Activated CD8-positive, alpha-beta memory T cell treated with anti-CD3 and anti-CD28 coated beads for 24 hours (primary cell): ENCODE data around the gene INSR.

Experiments
- DNase-seq: peaks from one replicate; pipeline ENCODE4 v3.0.0-alpha.2; 2020

INSR gene

DNA sequence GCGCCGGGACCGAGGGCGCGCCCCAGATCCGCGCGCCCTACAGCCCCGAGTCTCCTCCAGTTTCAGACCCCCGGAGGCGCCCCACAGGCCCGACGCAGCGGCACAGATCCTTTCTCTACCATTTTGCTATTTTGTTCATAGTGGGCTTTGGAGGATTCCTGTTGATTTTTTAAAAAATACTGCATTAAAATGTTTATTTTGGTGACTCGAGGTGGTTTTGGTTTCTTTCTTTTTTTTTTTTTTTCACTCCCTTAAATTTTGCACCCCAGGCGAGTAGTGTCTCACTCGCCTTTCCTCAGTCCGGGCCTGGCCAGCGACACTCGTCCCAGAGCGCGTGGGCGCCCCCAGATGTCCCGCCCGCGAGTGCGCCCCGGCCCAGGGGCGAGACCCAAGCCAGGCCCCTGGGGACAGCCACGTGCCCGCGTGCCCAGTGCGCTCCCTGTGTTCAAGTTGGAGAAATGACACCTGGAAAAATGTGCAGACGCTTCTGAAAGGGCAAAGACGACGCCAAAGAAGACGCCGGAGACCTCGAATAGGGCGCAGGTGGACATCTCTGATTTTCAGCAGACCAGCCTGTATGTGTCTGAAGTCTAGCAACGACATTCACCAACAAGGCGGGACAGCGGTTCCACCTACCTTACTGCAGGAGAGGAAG, 471 bp upstream of the INSR start:
- DNase-seq = peak; percentile 60

- peak; percentile 64 for DNase-seq
Observed at GRCh38 chr19:7292950-7293761, 1.1 kb downstream of the INSR start.

- no peak for DNase-seq
Observed at GRCh38 chr19:7292352-7292949, 1.8 kb downstream of the INSR start.

DNA sequence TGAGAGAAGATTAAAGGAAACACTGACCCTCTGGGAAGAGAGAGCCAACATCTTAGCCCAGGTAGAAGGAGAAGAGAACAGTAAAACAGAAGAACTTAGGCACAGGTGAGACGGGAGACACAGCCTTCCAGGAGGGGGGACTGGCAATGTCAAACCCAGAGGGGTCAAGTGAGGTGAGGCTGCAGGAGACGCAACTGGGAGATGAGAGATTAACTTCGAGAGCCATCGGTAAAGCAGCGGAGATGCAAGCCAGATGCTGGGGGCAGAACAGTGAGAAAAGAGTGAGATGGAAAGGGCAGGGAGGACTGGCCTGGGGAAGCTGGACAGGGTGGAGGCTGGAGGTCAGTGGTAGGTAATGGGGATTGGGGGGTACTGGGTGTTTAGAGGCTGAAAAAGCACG, 5.2 kb downstream of the INSR start:
- no peak for DNase-seq

- DNase-seq = no peak
Observed at GRCh38 chr19:7288131-7288530, 6.1 kb downstream of the INSR start.

- no peak for DNase-seq
Observed at GRCh38 chr19:7287722-7288121, 6.5 kb downstream of the INSR start.

DNA sequence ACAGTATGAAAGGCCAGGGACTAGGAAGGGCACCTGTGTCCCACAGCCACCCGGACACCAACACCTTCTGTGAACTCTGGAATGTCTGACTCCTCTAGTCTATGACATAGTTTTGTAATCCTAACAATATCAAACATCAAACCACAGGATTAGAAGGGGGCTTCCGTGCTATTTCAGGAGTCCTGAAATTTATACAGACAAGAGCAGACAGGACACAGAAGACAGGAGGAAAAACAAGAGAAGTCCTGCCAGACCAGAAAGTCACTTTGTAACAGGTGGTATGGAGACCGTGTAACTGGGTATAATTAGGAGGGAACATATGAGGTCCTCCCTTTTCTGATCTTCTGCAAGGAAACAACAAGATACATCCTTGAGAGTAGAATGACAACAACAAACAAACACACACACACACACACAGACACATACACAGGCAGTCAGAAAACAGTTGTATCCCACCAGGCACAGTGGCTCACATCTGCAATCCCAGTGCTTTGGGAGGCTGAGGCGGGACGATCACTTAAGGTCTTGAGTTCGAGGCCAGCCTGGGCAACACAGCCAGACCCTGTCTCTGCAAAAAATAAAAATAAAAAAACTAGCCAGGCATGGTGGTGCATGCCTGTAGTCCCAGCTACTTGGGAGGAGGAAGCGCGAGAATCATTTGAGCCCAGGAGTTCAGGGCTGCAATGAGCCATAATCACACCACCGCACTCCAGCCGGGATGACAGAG, 13.1 kb downstream of the INSR start:
- DNase-seq = no peak

- DNase-seq = no peak
Observed at GRCh38 chr19:7272856-7273578, 21.2 kb downstream of the INSR start.

DNA sequence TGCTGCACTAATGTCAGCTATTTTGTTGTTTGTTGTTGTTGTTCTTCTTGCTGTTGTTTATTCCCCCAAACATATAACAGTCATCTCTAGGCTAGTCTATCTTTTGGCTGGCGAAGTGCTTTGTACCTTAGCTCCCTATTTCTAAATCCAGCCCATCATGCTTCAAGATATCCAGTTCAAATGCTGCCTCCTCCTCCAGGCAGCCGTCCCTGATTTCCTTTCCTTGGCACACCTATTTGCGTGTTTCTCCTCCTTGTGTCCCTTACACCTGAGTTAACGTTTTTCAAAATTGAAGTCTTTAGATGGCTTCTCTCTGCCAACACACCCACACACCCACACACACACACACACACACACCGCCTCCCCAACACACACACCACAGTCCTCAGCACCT, 25.5 kb downstream of the INSR start:
- no peak for DNase-seq

GRCh38 chr19:7267792-7268704, 26.2 kb downstream of the INSR start:
- DNase-seq = no peak

DNA sequence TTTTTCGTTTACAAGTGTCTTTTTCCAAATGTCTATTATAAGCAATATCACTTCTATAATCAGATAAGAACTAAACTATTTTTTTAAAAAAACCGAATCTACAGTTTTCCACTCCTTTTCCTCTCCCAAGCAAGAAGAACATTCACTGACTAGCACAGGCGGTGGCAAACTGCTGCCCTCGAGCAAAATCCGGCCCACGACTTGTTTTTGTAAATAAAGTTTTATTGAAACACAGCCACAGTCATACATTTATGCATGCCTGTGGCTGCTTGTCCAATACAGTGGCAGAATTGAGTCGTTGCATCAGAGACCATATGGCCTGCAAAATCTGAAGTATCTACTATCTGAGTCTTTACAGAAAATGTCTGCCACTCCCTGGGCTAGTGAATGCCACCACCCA, 27.4 kb downstream of the INSR start:
- DNase-seq = no peak

DNA sequence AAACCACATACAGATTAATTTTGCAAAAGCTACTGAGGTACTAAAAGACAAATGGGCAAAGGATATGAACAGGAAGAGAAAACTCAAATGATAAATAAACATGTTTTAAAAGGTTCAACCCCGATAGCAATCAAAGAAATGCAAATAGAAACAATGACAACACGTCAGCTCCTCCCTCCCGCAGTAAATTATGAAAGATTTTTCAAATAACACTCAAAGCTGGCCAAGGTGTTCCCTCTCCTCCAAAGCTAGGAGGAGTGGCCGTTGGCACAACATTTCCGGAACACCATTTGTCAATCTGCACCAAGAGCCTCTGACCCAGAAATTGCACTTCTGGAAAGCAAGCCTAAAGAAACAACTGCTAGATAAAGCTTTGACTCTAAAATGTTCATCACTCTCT, 28.3 kb downstream of the INSR start:
- no peak for DNase-seq

DNA sequence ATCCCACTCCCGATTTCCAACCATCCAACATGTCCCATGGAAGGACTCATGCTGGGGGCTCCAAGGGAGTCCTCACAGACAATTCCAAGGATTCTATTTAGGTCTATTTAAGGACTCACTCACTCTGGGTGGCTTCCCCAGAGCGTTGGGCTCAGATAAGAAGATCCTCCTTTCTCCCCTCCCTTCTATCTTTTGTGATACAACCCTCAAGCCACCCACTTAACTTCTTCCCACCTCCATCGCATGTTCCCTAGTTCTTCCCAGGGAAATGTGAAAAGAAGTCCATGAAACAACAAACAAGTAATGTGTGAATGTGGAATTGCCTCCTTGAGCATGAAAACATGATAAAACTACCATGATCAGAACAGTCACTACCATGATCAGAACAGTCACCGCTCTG, 29.4 kb downstream of the INSR start:
- DNase-seq = no peak

DNA sequence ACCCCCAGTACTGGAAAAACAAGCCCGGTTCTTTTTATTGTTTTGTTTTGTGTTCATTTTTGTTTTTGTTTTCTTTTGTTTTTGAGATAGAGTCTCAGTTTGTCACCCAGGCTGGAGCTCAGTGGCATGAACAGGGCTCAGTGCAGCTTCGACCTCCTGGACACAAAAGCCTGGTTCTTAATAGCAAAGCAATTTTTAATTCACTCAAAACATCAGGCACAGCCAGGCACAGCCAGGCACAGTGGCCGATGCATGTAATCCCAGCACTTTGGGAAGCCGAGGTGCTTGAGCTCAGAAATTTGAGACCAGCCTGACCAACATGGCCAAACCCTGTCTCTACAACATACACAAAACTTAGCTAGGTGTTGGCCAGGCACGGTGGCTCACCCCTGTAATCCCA, 30.7 kb downstream of the INSR start:
- no peak for DNase-seq

DNA sequence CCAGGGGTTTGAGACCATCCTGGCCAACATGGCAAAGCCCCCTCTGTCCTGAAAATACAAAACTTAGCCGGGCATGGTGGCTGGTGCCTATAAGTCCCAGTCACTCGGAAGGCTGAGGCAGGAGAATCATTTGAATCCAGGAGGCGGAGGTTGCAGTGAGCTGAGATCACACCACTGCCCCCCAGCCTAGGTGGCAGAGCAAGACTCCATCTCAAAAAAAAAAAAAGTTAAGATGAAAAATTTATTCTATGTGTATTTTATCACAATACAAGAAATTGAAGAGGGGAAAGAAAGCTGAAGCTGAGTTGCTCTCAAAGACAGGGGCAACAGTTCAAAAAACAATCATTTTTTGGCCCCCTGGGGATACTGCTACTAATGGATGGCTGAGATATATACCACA, 31.1 kb downstream of the INSR start:
- no peak for DNase-seq

DNA sequence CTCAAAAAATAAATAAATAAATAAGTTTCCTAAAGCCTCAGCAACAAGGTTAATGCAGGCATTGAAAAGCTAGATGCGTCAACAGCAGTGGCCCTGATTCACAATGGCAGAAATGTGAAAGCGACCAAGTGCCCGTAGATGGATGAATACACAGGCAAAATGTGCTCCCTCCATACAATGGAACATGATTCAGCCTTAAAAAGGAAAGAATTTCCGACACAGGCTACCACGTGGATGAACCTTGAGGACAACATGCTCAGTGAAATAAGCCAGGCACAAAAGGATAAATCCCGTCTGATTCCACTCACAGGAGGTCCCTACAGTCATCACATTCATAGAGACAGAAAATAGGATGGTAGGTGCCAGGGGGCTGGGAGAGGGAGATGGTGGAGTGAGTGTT, 31.7 kb downstream of the INSR start:
- no peak for DNase-seq

GRCh38 chr19:7260161-7260560, 34.1 kb downstream of the INSR start:
- DNase-seq = no peak

GRCh38 chr19:7258840-7259395, 35.3 kb downstream of the INSR start:
- no peak for DNase-seq

GRCh38 chr19:7258041-7258839, 36.0 kb downstream of the INSR start:
- DNase-seq = no peak
